Astrocyte (in vitro differentiated cells and primary cell): Measurements from ENCODE around the gene ECI1. TPM values are rescaled to one million over a fixed set of nuclear protein-coding genes. Genes with fewer than 3 reads are reported as not detected.

Experiments used
- DNase-seq: peaks from one replicate; pipeline ENCODE4 v3.0.0-alpha.2; 2010; ENCODE audit warnings: low read depth
- FAIRE-seq: peaks from 2 replicates; lab custom pipeline; 2011; peaks lifted over from hg19 to GRCh38; lab: Jason Lieb, UNC
- H2AFZ ChIP-seq: 2 replicates; pipeline ENCODE4 v1.6.0; 2012; ENCODE audit warnings: low read depth, low read length, inconsistent platforms
- H3K27ac ChIP-seq: 2 replicates; pipeline ENCODE4 v1.5.1; 2011; ENCODE audit warnings: low read depth, low read length, inconsistent platforms
- H3K27me3 ChIP-seq: 2 replicates; pipeline ENCODE4 v1.6.0; 2011; ENCODE audit warnings: low read length, inconsistent platforms; ENCODE audit not compliant: insufficient read depth
- H3K36me3 ChIP-seq: 2 replicates; pipeline ENCODE4 v1.5.1; 2011; ENCODE audit warnings: low read length, inconsistent platforms; ENCODE audit not compliant: insufficient read depth
- H3K4me1 ChIP-seq: 2 replicates; pipeline ENCODE4 v1.5.1; 2011; ENCODE audit warnings: low read length, inconsistent platforms; ENCODE audit not compliant: insufficient read depth
- H3K4me2 ChIP-seq: 2 replicates; pipeline ENCODE4 v1.6.0; 2012; ENCODE audit warnings: low read length, inconsistent platforms
- H3K4me3 ChIP-seq: 2 replicates; pipeline ENCODE4 v1.5.1; 2011; ENCODE audit warnings: low read depth, mild to moderate bottlenecking, low read length, inconsistent platforms; ENCODE audit not compliant: insufficient read depth
- H3K79me2 ChIP-seq: 2 replicates; pipeline ENCODE4 v1.6.0; 2012; ENCODE audit warnings: mild to moderate bottlenecking, low read length, inconsistent platforms; ENCODE audit not compliant: insufficient read depth
- H3K9ac ChIP-seq: 2 replicates; pipeline ENCODE4 v1.6.0; 2012; ENCODE audit warnings: mild to moderate bottlenecking, low read length, inconsistent platforms
- H3K9me3 ChIP-seq: 2 replicates; pipeline ENCODE4 v1.5.1; 2012; ENCODE audit warnings: low read depth, mild to moderate bottlenecking, low read length, inconsistent platforms; ENCODE audit not compliant: insufficient read depth
- H4K20me1 ChIP-seq: 2 replicates; pipeline ENCODE4 v1.6.0; 2012; ENCODE audit warnings: low read length, inconsistent platforms; ENCODE audit not compliant: insufficient read depth
- H3K27ac Mint-ChIP-seq: one replicate; pipeline ENCODE4 v1.8.0; 2021; ENCODE audit warnings: mild to moderate bottlenecking, mixed read lengths; ENCODE audit not compliant: unreplicated experiment
- H3K27me3 Mint-ChIP-seq: one replicate; pipeline ENCODE4 v1.8.0; 2021; ENCODE audit warnings: low read depth, mixed read lengths; ENCODE audit not compliant: unreplicated experiment
- H3K36me3 Mint-ChIP-seq: one replicate; pipeline ENCODE4 v1.8.0; 2021; ENCODE audit warnings: low read depth, mixed read lengths; ENCODE audit not compliant: unreplicated experiment
- H3K4me1 Mint-ChIP-seq: one replicate; pipeline ENCODE4 v1.8.0; 2021; ENCODE audit warnings: low read depth, mixed read lengths; ENCODE audit not compliant: unreplicated experiment
- H3K4me3 Mint-ChIP-seq: one replicate; pipeline ENCODE4 v1.8.0; 2021; ENCODE audit warnings: mild to moderate bottlenecking, moderate library complexity, mixed read lengths; ENCODE audit not compliant: unreplicated experiment
- H3K9me3 Mint-ChIP-seq: one replicate; pipeline ENCODE4 v1.8.0; 2021; ENCODE audit warnings: mild to moderate bottlenecking, mixed read lengths; ENCODE audit not compliant: unreplicated experiment
- EZH2 ChIP-seq: IDR thresholded peaks from 2 replicates; pipeline ENCODE4 v1.6.1; 2012; ENCODE audit warnings: mild to moderate bottlenecking, low read length, inconsistent platforms; ENCODE audit not compliant: insufficient read depth
- total RNA-seq: library from RNA; stranded (reverse); gene quantifications from 2 replicates; pipeline ENCODE4 v1.2.1, GENCODE V29; 2021
- TF ChIP-seq, protein P1 (sequence below): IDR thresholded peaks from 2 replicates; pipeline ENCODE4 v1.5.1; 2011; ENCODE audit warnings: low read depth, mild to moderate bottlenecking, inconsistent platforms, low read length, moderate library complexity; ENCODE audit not compliant: insufficient read depth

The ECI1 gene
- total RNA-seq, 1 donor from 2014 or later, result 53.4 TPM

GRCh38 chr16:2235234-2235651 is 16.1 kb downstream of the ECI1 start:
- DNase-seq, result no peak
- no peak for TF ChIP-seq EZH2
- TF ChIP-seq, protein P1, sequence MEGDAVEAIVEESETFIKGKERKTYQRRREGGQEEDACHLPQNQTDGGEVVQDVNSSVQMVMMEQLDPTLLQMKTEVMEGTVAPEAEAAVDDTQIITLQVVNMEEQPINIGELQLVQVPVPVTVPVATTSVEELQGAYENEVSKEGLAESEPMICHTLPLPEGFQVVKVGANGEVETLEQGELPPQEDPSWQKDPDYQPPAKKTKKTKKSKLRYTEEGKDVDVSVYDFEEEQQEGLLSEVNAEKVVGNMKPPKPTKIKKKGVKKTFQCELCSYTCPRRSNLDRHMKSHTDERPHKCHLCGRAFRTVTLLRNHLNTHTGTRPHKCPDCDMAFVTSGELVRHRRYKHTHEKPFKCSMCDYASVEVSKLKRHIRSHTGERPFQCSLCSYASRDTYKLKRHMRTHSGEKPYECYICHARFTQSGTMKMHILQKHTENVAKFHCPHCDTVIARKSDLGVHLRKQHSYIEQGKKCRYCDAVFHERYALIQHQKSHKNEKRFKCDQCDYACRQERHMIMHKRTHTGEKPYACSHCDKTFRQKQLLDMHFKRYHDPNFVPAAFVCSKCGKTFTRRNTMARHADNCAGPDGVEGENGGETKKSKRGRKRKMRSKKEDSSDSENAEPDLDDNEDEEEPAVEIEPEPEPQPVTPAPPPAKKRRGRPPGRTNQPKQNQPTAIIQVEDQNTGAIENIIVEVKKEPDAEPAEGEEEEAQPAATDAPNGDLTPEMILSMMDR, result no peak
- H3K27me3 ChIP-seq, result peaks cover 4% of the 10 kb centered on the region
- Mint-ChIP-seq H3K27me3 (no peaks in the 10 kb centered on the region), H3K27ac (no peak overlapping the region), H3K9me3 (no peaks in the 10 kb centered on the region), H3K36me3 (peaks cover 3% of the 10 kb centered on the region), H3K4me3 (no peak overlapping the region), H3K4me1 (no peaks in the 10 kb centered on the region)
- H3K9ac ChIP-seq, result no peak overlapping the region
- H3K27ac ChIP-seq, result no peak overlapping the region
- no peaks in the 10 kb centered on the region for H3K79me2 ChIP-seq
- H3K36me3 ChIP-seq, result peaks cover 4% of the 10 kb centered on the region
- H3K9me3 ChIP-seq, result no peaks in the 10 kb centered on the region
- no peak overlapping the region for H2AFZ ChIP-seq
- H4K20me1 ChIP-seq, result peaks cover 39% of the 10 kb centered on the region
- peaks cover 10% of the 10 kb centered on the region for H3K4me1 ChIP-seq
- no peak for FAIRE-seq
- H3K4me3 ChIP-seq, result no peak overlapping the region
- H3K4me2 ChIP-seq, result no peak overlapping the region

DNA sequence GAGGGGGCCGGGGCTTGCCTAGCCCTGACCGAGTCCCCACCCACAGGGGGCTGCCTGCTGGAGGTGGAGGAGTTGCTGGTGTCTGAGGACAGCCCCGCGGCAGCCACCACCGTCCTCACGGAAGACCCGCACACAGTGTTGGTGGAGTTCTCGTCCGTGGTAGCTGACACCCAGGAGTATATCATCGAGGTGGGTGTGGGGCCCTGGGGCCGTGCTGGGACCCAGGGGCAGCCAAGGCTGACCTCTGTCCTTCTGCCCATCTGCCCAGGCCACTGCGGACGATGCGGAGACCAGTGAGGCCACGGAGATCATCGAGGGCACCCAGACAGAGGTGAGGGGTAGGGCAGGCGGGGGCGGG is 16.6 kb downstream of the ECI1 start:
- Mint-ChIP-seq H3K9me3 (no peaks in the 10 kb centered on the region), H3K36me3 (peaks cover 6% of the 10 kb centered on the region), H3K4me1 (no peaks in the 10 kb centered on the region), H3K4me3 (no peak overlapping the region), H3K27ac (no peak overlapping the region), H3K27me3 (no peaks in the 10 kb centered on the region)
- no peak overlapping the region for H3K9ac ChIP-seq
- peaks cover 10% of the 10 kb centered on the region for H3K4me1 ChIP-seq
- no peak for TF ChIP-seq EZH2
- TF ChIP-seq, protein P1, result no peak
- H3K9me3 ChIP-seq, result no peaks in the 10 kb centered on the region
- H3K4me3 ChIP-seq, result no peak overlapping the region
- H3K4me2 ChIP-seq, result no peak overlapping the region
- no peak overlapping the region for H3K27ac ChIP-seq
- peaks cover 42% of the 10 kb centered on the region for H4K20me1 ChIP-seq
- DNase-seq (no peak), FAIRE-seq (no peak)
- H3K79me2 ChIP-seq, result no peaks in the 10 kb centered on the region
- peaks cover 4% of the 10 kb centered on the region for H3K36me3 ChIP-seq
- H2AFZ ChIP-seq, result no peak overlapping the region
- peaks cover 4% of the 10 kb centered on the region for H3K27me3 ChIP-seq

DNA sequence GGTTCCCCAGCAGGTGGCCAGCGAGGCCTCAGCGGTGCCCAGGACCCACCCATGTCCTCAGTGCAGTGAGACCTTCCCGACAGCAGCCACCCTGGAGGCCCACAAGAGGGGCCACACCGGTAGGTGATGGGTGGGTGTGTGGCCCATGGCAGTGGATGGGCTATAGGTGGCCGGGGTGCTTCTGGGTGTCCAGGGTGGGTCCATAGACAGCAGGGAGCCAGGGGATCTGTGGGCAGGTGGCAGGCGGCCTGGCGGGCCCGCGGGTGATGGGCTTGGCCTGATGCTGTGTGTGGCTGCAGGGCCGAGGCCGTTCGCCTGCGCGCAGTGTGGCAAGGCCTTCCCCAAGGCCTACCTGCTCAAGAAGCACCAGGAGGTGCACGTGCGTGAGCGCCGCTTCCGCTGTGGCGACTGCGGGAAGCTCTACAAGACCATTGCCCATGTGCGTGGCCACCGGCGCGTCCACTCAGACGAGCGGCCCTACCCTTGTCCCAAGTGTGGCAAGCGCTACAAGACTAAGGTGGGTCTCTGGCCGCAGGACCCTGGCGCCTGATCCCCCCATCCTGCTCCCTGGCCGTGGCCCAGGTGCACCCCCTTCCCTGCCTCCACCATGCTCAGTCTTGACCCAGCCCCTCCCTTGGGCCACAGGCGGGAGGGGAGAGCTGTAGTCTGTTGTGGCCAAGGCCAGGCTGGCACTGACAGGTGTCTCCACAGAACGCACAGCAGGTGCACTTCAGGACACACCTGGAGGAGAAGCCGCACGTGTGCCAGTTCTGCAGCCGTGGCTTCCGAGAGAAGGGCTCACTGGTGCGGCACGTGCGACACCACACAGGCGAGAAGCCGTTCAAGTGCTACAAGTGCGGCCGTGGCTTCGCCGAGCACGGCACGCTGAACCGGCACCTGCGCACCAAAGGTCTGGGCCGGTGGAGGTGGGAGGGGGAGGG is 17.2 kb downstream of the ECI1 start:
- Histone ChIP-seq H3K4me2 (no peak overlapping the region), H3K79me2 (peaks cover 2% of the 10 kb centered on the region), H3K9me3 (no peaks in the 10 kb centered on the region), H4K20me1 (peaks cover 44% of the 10 kb centered on the region), H3K27me3 (peaks cover 4% of the 10 kb centered on the region), H3K9ac (no peak overlapping the region), H2AFZ (no peak overlapping the region), H3K27ac (no peak overlapping the region), H3K4me1 (peaks cover 10% of the 10 kb centered on the region), H3K4me3 (no peak overlapping the region), H3K36me3 (peaks cover 4% of the 10 kb centered on the region)
- TF ChIP-seq, protein P1, result no peak
- TF ChIP-seq EZH2, result no peak
- Mint-ChIP-seq H3K4me3 (no peak overlapping the region), H3K36me3 (peaks cover 2% of the 10 kb centered on the region), H3K27me3 (no peaks in the 10 kb centered on the region), H3K27ac (no peak overlapping the region), H3K9me3 (no peaks in the 10 kb centered on the region), H3K4me1 (no peaks in the 10 kb centered on the region)
- FAIRE-seq, result no peak
- DNase-seq, result no peak
